G401.6 (cell line): ENCODE data around the gene NUDT7.
A peak's percentile ranks its signal among the peaks of the same experiment; 100 is the strongest.

Experiments used
- FAIRE-seq: peaks from 2 replicates; lab custom pipeline; 2012; peaks lifted over from hg19 to GRCh38; lab: Jason Lieb, UNC

Gene NUDT7

DNA sequence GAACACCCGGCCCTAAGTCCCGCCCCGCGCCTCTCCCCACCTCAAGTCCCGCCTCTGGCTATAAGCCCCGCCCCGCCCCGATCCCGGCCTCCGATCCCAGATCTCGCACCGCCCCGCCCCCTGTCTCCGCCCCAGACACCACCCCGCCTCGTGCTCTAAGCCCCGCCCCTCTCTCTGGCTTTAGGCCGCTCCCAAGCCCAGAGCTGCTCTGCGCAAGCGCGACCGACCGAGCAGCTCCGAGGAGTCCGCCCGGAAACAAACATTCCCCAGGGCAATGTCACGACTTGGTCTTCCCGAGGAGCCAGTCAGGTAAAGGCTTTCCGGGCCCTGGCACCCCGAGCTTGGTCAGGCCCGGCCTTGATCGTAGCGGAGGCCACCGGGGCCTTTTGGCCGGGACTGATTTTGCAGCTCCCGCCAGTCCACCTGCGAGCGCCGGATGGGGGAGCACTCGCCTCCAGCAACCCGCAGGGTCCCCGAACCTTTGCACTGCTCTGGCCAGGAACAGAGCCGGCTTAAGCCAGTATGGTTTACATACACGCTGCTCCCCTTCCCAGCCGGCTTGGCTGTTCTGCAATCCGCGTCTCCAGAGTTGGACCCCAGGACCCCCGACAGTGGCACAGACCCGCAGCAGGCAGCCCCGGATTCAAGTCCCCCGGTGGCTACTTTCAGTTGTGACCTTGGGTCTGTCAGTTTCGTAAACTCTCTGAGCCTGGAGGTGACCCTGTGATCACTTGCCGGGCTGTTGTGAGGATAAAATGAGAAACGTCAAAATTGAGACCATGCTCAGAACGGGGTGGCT is at the start of gene NUDT7:
NUDT7 (plus strand) TSS at position 206 of the 799 bp plus-strand sequence; CDS start at position 275, 69 bp downstream.
- FAIRE-seq, result peak; percentile 68

DNA sequence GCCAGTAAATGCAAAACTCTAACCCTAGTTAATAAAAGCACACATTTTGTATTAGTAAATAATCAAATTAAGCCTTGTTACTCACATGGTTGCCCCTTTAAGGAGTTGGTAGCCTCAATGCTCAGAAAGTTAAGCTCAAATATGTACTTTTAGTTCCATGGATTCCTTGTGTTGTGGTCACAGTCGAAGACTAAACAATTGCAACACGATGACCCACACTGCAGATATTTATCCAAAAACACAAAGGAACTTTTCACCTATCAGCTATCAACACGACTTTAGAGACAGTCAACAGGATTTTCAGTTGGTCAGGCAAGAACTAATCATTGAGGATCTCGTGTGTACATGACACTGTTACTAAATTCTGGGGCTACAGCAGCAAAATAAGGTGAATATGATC is 47.4 kb upstream of the NUDT7 start:
- FAIRE-seq, result no peak

DNA sequence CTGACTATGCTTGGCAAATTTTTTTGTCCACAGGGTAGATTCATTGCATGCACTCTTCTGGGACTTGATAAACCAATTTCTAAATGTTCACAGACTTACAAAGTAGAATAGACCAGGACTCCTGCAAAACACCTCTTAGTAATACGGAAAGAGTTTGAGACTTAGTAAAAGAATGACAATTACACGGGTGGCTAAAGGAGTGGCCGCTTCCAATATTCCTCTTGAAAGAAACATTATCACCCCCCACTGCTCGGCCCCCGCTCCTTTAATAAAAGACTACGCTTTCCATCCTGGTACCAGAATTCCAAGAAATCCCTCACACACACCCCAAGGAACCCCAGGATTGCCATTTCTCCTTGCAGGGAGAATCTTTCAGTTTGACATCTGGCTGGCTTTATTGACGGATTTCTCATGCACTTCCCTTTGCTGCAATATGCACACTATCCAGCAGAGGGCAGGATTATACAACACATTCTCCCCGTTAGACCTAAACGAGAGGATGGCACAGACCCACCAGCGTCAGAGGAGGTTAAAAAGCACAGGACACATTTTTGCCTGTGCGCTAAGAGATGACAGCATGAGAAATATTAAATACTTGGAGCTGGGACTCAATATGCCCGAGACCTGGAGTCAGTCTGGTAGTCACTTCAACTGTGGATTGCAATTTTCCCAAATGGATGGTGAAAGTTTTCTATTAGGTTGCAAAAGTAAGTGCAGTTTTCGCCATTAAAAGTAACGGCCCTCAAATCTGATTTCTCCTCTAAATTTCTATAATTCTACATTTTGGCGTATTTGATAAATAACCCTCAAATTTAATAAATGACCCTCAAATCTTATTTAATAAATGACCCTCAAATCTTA is 46.6 kb upstream of the NUDT7 start:
- FAIRE-seq, result peak; percentile 8

DNA sequence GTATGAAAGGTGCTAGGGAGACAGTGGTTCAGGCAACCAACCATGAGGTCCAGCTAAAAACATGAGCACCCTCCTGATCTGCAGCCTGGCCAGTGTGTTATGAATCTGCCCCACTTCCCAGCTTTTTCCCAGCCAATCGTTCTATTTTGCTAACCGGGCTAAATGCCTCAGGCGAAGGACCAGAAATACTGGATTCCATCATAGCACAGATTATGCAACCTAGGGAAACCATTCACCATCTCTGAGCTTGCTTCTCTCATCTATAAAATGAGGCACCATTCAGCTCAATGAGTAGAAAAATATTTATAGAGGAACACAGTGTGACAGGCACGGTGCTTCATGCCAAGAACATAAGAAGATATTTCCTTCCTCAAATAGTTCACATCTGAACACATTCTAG is 45.2 kb upstream of the NUDT7 start:
- no peak for FAIRE-seq

DNA sequence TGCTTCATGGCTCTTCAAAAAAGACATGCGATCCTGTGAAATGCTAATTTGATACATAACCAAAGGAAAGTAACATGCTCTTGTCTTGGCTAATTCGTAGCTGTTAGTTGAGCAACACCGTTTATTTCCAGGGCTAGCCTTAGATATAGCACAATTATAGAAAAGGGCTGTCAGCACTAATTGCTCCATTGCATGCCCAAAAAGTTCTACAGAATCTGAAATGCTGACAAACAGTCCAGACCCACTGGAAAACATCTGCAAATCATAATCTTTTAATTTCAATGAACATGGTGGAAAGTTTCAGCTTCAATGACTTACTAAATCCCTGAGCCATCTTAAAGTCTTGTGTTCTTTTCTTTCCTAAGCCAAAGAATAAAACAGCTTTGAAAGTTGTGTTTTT is 42.9 kb upstream of the NUDT7 start:
- no peak for FAIRE-seq

DNA sequence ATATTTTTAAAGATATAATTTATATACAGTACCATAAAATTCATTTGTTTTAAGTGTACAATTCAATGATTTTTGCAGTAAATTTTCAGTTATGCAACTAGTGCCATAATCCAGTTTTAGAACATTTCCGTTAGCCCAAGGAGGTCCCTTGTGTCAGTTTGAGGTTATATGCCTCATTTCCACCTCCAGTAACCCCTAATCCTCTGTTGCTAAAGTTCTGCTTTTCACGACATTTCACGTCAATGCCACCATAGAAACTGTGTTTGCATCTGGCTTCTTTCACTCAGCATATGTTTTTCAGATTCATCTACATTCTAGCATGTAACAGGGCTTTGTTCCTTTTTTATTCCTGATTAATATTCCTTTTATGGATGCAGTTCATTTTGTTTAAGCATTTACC is 42.4 kb upstream of the NUDT7 start:
- FAIRE-seq, result no peak

DNA sequence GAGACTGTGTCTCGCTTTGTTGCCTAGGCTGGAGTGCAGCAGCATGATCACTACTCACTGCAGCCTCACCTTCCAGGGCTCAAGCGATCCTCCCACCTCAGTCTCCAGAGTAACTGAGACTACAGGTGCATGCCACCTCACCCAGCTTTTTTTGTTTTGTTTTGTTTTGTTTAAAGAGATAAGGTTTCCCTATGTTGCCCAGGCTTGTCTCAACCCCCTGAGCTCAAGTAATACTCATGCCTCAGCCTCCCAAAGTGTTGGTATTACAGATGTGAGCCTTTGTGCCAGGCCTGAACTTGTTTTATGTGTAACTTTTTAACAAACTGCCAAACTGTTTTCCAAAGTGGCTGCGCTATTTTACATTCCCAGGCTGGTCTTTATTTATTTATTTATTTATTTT is 41.8 kb upstream of the NUDT7 start:
- no peak for FAIRE-seq

DNA sequence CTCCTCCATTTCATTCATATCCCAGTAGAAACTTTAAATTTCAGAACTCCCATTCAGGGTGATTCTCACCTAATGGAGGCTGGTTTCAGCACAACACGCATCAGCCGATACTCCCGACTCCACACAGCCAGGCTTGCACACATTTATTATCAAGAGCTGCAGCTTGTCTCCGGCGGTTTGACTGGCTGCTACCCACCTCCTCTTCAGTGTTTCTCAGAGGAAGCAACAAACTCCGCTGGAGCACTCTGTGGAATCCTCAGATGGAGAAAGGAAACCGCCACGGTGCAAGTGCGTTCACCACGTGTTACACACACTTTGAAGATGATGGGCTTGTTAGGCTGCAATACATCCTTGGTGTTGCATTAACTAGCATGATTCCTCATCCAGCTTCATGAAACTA is 39.7 kb upstream of the NUDT7 start:
- FAIRE-seq, result no peak

DNA sequence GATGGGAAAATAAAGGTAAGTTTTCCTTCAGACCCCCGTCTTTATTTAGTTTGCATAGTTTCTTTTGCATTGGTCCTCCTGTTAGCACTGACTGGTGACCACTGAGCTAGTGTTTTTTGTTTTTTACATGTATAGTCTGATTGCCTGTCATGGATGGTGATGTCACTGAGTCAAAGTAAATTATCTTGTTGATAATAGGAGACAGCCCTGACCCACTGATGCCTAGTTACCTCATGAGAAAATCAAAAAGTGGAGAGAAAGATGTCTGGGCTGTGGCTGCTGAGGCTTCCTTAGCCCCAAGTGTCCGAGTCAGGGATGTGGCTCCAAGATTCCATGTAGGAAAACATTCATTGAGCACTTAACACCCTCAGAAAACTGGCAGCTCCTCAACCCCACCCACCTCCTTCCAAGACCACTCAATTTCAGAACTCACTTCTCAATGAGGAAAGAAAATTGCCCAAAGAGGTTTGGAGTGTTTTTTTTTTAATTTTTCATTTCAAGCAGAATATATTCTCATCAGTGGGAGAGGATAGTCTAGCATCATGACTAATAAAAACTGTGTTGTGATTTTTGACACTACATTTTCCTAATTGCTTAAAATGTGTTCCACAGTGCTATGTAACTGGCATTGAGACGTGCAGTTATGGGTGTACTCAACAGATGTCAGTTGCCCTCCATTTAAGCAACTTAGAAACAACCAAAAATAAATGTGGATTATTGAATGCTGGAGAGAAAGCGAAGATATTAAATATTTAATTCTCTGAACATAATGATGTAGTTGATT is 38.7 kb upstream of the NUDT7 start:
- FAIRE-seq, result no peak

DNA sequence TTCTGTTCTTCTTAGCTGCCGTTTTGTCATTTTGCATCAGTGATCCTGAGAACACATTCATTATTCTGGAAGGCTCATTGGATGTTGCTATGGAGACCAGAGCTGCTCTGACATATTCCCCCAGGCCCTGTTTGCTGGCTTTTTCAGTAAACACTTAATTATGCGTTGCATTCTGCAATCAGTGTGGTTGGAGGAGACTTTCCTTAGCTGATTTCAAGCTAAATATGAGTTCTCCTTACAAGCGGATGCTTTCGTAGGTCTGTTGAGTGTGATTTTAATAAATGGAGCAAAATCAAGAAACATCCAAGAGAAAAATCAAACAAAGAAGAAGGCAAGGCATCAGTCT is 38.2 kb upstream of the NUDT7 start:
- FAIRE-seq, result no peak

DNA sequence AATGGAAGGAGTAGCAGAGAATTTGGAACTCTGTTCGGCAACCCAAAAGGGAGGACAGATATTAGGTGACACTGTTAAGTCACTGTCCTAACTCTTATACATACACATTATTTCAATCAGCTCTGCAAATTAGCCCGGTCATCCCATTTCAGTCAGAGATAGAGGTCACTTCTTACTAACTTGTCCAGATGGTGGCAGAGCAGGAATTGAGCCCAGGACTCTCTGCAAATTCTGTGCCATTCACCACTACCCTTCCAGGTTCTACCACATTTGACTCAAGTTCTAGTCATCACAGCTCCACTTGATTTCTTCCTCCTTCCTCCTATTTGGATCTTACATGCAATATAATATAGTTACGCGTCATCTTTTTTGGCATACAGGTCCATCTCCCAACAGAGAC is 35.9 kb upstream of the NUDT7 start:
- no peak for FAIRE-seq

DNA sequence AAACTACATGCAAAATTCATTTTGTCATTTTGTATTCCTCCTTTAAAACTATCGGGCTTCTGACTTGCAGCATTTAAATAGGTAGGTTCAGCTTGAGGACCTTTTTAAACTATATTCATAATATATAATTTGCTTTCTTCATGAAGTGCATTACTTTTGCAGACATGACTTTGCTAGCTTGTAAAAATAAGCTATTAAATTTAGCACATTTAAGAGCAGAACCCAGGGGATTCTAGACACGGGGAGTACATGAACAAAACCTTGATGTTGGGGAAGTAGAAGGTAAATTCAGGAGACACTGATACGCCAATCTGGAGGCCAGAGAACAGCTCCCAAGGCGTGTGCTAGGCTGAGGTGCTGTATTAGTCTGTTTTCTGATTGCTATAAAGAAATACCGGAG is 32.3 kb upstream of the NUDT7 start:
- FAIRE-seq, result no peak

DNA sequence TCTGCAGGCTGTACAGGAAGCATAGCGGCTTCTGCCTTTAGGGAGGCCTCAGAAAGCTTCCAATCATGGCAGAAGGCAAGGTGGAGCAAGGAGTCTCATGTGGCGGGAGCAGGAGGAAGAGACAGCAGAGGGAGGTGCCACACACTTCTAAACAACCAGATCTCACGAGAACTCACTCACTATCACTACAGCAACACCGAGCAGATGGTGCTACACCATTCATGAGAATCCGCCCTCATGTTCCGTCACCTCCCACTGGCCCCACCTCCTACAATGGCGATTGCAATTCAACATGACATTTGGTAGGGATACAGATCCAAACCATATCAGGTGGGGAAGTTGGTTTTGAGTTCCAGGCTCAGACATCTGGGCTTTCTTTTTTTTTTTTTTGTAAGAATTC is 31.9 kb upstream of the NUDT7 start:
- no peak for FAIRE-seq

DNA sequence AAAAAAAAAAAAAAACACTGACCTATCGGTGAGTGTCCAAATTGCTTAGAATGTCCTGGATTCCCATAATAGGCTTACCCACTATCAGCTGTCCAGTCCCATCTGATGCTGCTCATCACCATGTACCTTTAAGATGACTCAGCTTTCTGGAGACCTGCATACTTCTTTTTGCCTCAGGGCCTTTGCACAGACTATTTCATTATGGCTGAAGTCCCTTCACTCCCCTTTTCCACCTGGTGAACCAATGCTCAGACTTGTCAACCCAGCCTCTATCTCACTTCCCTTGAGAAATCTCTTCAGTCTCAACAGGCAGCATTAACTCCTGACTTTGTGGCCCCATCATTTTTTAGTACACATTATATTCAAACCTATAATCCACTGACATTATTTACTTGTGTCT is 29.7 kb upstream of the NUDT7 start:
- FAIRE-seq, result no peak

DNA sequence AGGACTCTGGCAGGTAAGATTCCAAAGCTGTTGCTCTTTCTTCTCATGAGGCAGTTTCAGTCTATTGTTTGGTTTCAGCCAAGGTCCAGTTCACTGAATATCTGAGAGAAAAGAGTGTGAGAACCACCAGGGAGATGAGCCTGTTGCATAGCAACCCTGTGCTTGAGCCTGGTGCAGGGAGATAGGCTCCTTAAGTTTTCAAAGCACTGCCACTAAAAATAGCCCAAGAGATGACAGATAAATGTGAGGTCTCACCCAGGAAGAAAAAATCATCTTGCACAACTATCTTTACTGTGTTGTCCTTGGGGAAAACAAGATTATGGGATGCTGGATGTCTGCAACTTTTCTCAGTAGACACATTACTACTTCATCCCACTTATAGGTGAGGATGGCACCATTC is 26.2 kb upstream of the NUDT7 start:
- no peak for FAIRE-seq

DNA sequence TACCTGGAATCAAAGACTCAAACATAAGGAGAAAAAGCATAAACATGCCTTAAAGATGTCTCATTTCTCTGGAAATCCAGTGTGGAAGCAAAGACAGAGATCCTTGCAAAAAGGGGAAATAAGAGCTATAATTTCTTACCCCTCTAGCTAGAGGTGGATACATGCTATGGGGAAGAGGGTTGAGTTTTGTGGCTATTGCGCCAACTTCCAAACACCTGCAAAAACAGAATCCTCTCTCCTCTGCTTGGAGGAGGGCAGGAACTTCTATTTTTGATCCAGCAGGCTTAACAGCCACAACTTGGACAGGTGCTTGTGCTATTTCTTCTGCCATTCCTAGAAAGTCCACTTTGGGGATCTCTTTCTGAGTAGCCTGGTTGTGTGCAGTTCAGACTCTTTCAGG is 21.5 kb upstream of the NUDT7 start:
- no peak for FAIRE-seq

DNA sequence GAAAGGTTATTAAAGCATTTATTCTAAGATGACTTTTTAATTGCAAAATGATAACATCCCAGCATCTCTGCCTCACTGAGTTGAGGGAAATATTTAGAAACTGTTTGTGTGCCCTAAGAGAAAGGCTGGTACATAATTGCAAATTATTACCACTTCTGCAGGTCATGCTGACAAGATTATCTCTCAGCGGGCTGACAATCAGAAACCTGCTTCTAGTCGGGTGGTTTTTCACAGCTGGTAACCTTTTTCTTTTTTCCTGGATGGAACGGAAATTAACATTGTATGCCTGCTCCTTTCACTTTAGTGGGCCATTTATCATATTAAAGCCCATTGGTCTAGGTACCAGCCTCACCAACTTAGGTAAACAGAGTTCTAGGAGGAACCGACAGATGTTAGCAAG is 17.0 kb upstream of the NUDT7 start:
- no peak for FAIRE-seq

DNA sequence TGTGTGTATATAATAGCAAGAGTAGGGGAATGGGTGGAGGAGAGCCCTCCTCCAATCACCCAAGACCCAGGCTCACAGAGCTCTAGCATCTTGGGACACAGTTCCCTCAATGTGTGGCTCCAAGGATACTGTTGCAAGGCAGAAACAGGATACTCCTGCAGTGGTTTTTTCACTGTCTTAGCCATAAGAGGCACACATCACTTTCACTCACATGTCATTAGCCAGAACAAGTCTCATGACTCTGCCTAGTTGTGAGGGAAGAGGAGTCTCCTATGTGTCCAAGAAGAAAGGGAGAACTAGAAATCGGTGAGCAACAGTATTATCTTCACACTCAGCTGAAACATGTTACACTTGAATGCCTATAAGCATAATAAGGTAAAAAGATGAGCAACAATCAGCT is 11.1 kb upstream of the NUDT7 start:
- no peak for FAIRE-seq

DNA sequence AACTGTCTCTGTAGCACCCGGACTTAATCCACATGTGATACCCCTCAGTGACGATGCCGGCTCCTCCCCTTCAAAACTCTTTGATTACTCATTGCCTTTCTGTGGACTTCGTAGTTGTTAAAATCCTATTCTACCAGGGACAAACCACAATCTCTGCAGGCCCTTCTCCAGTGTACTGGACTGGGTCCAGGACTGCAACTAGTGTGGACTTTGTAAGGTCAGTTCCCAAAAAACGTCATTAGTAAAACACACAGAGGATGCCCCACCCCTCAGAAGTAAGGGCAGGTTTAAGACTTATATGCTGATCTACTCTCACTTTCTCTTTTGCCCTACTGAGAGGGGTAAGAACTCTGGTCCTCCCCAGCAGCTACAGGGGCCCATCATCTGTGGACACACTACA is 10.5 kb upstream of the NUDT7 start:
- no peak for FAIRE-seq

DNA sequence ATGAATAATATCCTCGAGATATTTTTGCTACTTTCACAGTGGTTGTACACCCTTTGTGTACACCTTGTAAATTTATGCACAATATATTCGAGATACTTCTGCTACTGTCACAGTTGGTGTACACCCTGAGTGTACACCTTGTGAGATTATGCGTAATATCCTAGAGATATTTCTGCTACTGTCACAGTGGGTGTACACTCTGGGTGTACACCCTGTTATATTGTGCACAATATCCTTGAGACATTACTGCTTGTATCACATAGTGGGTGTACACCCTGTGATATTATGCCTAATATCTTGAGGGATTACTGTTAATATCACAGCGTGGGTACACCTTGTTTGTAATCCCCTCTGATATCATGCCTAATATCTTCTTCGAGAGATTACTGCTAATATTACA is 7.2 kb upstream of the NUDT7 start:
- no peak for FAIRE-seq

DNA sequence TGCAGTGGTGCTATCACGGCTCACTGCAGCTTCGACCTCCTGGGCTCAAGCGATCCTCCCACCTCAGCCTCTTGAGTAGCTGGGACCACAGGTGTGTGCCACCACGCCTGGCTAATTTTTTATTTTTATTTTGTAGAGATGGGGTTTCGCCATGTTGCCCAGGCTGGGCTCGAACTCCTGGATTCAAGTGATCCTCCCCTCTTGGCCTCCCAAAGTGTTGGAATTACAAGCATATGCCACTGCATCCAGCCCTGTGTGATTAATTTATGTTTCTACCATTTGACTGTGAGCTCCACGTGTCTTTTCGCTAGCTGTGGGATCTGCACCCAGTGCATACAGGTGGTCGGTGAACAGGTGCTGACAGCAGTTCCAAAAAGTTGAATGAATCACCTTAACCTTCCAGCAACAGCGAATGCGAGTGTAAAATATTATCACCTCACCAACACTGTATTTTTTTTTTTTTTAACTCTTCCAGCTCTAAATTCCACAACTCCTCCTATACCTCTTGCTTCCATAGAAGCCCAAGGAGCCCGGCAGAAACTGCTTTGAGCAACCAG is 484 bp upstream of the NUDT7 start:
- no peak for FAIRE-seq

DNA sequence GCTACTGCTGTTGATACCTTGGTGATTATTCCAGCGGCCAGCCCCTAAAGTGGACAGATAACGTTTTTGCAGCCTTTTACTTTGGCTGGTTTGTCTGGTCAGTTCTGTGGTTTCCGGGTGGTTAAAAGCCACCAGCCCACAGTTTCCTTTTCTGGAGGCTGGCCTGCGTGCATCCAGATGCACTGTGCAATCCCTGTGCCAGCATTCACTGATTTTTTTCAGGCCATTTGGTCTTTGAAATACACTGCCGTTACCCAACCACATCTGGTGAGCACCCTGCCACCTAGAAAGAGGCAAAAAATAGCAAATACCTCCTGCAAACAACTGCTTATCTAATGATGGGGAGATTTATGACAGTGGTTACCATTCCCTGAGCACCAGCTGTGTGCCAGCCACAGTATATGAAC is 797 bp downstream of the NUDT7 start:
- no peak for FAIRE-seq

DNA sequence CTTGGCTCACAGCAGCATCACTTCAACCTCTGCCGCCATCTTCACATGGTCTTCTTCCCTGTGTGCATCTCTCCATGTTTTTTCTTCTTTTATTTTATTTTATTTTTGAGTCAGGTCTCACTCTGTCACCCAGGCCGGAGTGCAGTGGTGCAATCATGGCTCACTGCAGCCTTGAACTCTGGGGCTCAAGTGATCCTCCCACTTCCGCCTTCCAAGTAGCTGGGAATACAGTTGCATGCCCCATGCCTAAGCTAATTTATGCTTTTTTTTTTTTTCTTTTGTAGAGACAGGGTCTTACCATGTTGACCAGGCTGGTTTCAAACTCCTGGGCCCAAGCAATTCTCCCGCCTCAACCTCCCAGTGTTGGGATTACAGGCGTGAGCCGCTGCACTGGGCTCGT is 1.9 kb downstream of the NUDT7 start:
- FAIRE-seq, result no peak
